Effector CD8-positive, alpha-beta T cell (primary cell): ENCODE data around the gene TICAM2.
"Not testable (repeated sequence)": the region's sequence is repeated elsewhere in the genome, so short reads cannot be mapped to it uniquely, and the experiment has no call there.

Experiments
- DNase-seq: peaks from one replicate; lab custom pipeline; 2025; lab: John Stamatoyannopoulos, UW
- total RNA-seq, 4 experiments: gene quantifications; one replicate each; lab custom pipeline; 2026; lab: John Stamatoyannopoulos, UW

Gene TICAM2
- 0 to 0.72 (median 0.15) reads per million in 4 experiments for total RNA-seq

- DNase-seq: peak; percentile 34
Measured at GRCh38 chr5:115601701-115602590, at the start of gene TICAM2. Gene TICAM2 (minus strand): TSS chr5:115602479. CDS start chr5:115581256, 21,223 bp downstream.

GRCh38 chr5:115649541-115649940, 47.3 kb upstream of the TICAM2 start:
- DNase-seq: no peak

GRCh38 chr5:115648056-115648455, 45.8 kb upstream of the TICAM2 start:
- no peak for DNase-seq

- not testable (repeated sequence) for DNase-seq
Measured at GRCh38 chr5:115645386-115645785, 43.1 kb upstream of the TICAM2 start.

GRCh38 chr5:115644046-115644445, 41.8 kb upstream of the TICAM2 start:
- DNase-seq: no peak

- no peak for DNase-seq
Measured at GRCh38 chr5:115641948-115642347, 39.7 kb upstream of the TICAM2 start.

GRCh38 chr5:115640274-115640673, 38.0 kb upstream of the TICAM2 start:
- no peak for DNase-seq

GRCh38 chr5:115639377-115639776, 37.1 kb upstream of the TICAM2 start:
- DNase-seq: no peak

- DNase-seq: no peak
Measured at GRCh38 chr5:115637507-115637906, 35.2 kb upstream of the TICAM2 start.

GRCh38 chr5:115636008-115636407, 33.7 kb upstream of the TICAM2 start:
- no peak for DNase-seq

GRCh38 chr5:115634343-115635132, 32.3 kb upstream of the TICAM2 start:
- DNase-seq: peak; percentile 63

- DNase-seq: no peak
Measured at GRCh38 chr5:115629903-115630302, 27.6 kb upstream of the TICAM2 start.

- DNase-seq: no peak
Measured at GRCh38 chr5:115627295-115627865, 25.1 kb upstream of the TICAM2 start.

GRCh38 chr5:115626445-115626823, 24.2 kb upstream of the TICAM2 start:
- no peak for DNase-seq

GRCh38 chr5:115625579-115626444, 23.5 kb upstream of the TICAM2 start, which contains the start of gene TMED7:
Gene TMED7 (minus strand): TSS chr5:115626036. CDS start chr5:115625792, 244 bp downstream.
- DNase-seq: peak; percentile 99

GRCh38 chr5:115624994-115625393, 22.7 kb upstream of the TICAM2 start:
- no peak for DNase-seq

- DNase-seq: no peak
Measured at GRCh38 chr5:115623658-115624057, 21.4 kb upstream of the TICAM2 start.

GRCh38 chr5:115621365-115621900, 19.2 kb upstream of the TICAM2 start:
- DNase-seq: no peak

- no peak for DNase-seq
Measured at GRCh38 chr5:115616892-115617291, 14.6 kb upstream of the TICAM2 start.

- no peak for DNase-seq
Measured at GRCh38 chr5:115616472-115616871, 14.2 kb upstream of the TICAM2 start.

- no peak for DNase-seq
Measured at GRCh38 chr5:115611873-115612272, 9.6 kb upstream of the TICAM2 start.
